ENCODE measurements around the gene JPH3.

- TF ChIP-seq POLR2A (IDR thresholded peaks at IDR 0.05): no peak
- TF ChIP-seq CTCF (IDR thresholded peaks at IDR 0.05): no peak
Observed at GRCh38 chr16:87677830-87678229, 75.5 kb downstream of the JPH3 start.

All from gastroesophageal sphincter (tissue), 3 donors.